Smooth muscle cell (in vitro differentiated cells): Measurements from ENCODE around the gene HSPA9. TPM values are rescaled to one million over a fixed set of nuclear protein-coding genes. Genes with fewer than 3 reads are reported as not detected.

Experiments used
- DNase-seq: peaks from one replicate; lab custom pipeline; 2025; ENCODE audit not compliant: unreplicated experiment; lab: John Stamatoyannopoulos, UW
- H2AFZ ChIP-seq: fragments of 200-600 bp; sonication (generic); 2 replicates; pipeline ENCODE4 v1.6.0; 2016; ENCODE audit warnings: antibody characterized with exemption, low read depth, mild to moderate bottlenecking
- H3F3A ChIP-seq: fragments of 200-600 bp; sonication (generic); 2 replicates; pipeline ENCODE4 v1.6.0; 2017; ENCODE audit warnings: antibody characterized with exemption, low read depth
- H3K27ac ChIP-seq: fragments of 200-600 bp; sonication (generic); 2 replicates; pipeline ENCODE4 v1.5.1; 2016; ENCODE audit warnings: low read depth, mild to moderate bottlenecking
- H3K27me3 ChIP-seq: fragments of 200-600 bp; sonication (generic); 2 replicates; pipeline ENCODE4 v1.6.1; 2016; ENCODE audit warnings: low read depth, mild to moderate bottlenecking
- H3K36me3 ChIP-seq: fragments of 200-600 bp; sonication (generic); 2 replicates; pipeline ENCODE4 v1.5.1; 2016; ENCODE audit warnings: low read depth
- H3K4me1 ChIP-seq: fragments of 200-600 bp; sonication (generic); 2 replicates; pipeline ENCODE4 v1.5.1; 2016; ENCODE audit warnings: low read depth
- H3K4me2 ChIP-seq: fragments of 200-600 bp; sonication (generic); 2 replicates; pipeline ENCODE4 v1.6.0; 2016; ENCODE audit warnings: mild to moderate bottlenecking
- H3K4me3 ChIP-seq: fragments of 200-600 bp; sonication (generic); 2 replicates; pipeline ENCODE4 v1.5.1; 2016; ENCODE audit warnings: mild to moderate bottlenecking
- H3K79me2 ChIP-seq: fragments of 200-600 bp; sonication (generic); 2 replicates; pipeline ENCODE4 v1.6.0; 2016; ENCODE audit warnings: low read depth, mild to moderate bottlenecking
- H3K9ac ChIP-seq: fragments of 200-600 bp; sonication (generic); 2 replicates; pipeline ENCODE4 v1.6.0; 2016; ENCODE audit warnings: low read depth
- H3K9me3 ChIP-seq: fragments of 200-600 bp; sonication (generic); replicated peaks from 2 replicates; pipeline ENCODE4 v1.5.1; 2016; ENCODE audit warnings: low read depth
- H4K20me1 ChIP-seq: fragments of 200-600 bp; sonication (generic); 2 replicates; pipeline ENCODE4 v1.6.0; 2016; ENCODE audit warnings: low read depth
- WGBS: methylation state at CpG from one replicate; pipeline ENCODE4 v1.1.7; 2016; ENCODE audit warnings: low lambda C conversion rate; 5-methylcytosine and 5-hydroxymethylcytosine counted together
- polyA plus RNA-seq: library from polyadenylated mRNA; unstranded; fragments of >200 nt; fragmentation: Nextera tagmentation; extraction: Ambion mirVana; gene quantifications from 2 replicates; pipeline ENCODE4 v1.2.1, GENCODE V29; 2016
- small RNA-seq: library from RNA; depleted of rRNA; stranded (forward); fragments of <200 nt; gene quantifications from one replicate; pipeline ENCODE3, GENCODE V24; 2014
- total RNA-seq: library from RNA; depleted of rRNA; stranded (reverse); fragments of >200 nt; gene quantifications from 2 replicates; pipeline ENCODE4 v1.2.3, GENCODE V29; 2014
- TF ChIP-seq, protein P1 (sequence below): fragments of 200-600 bp; sonication (generic); IDR thresholded peaks from 2 replicates; pipeline ENCODE4 v1.5.1; 2017; ENCODE audit warnings: borderline replicate concordance, mild to moderate bottlenecking, antibody characterized with exemption; ENCODE audit not compliant: insufficient read depth, poor library complexity, severe bottlenecking

HSPA9 gene
- total and polyA plus RNA-seq, 2 experiments from 2014 or later = 136 to 263 TPM

DNA sequence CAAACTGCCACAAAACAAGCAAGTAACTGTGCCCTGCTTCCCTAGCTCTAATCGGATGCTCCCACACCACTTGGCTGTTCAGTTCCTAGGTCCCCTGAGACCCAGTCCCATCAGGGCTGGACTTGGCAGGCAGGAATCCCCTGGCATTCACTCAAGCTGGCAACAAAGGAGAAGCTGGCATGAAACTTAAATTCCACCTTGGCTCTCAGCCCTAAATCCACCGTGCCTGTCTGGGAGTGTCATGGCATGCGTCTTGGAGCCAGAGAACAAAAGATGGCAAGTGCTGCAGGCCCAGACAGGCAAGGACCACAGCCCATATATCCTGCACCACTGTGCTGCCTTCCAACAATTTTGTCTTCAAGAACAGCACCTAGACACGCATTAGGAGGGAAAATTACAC is 70.4 kb downstream of the HSPA9 start:
- TF ChIP-seq, protein P1, sequence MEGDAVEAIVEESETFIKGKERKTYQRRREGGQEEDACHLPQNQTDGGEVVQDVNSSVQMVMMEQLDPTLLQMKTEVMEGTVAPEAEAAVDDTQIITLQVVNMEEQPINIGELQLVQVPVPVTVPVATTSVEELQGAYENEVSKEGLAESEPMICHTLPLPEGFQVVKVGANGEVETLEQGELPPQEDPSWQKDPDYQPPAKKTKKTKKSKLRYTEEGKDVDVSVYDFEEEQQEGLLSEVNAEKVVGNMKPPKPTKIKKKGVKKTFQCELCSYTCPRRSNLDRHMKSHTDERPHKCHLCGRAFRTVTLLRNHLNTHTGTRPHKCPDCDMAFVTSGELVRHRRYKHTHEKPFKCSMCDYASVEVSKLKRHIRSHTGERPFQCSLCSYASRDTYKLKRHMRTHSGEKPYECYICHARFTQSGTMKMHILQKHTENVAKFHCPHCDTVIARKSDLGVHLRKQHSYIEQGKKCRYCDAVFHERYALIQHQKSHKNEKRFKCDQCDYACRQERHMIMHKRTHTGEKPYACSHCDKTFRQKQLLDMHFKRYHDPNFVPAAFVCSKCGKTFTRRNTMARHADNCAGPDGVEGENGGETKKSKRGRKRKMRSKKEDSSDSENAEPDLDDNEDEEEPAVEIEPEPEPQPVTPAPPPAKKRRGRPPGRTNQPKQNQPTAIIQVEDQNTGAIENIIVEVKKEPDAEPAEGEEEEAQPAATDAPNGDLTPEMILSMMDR = no peak
- Histone ChIP-seq H3K4me3 (no peak overlapping the region), H2AFZ (no peak overlapping the region), H3K9ac (no peak overlapping the region), H3F3A (peaks cover 16% of the 10 kb centered on the region), H3K4me1 (no peaks in the 10 kb centered on the region), H3K27me3 (no peaks in the 10 kb centered on the region), H4K20me1 (no peaks in the 10 kb centered on the region), H3K9me3 (no peaks in the 10 kb centered on the region), H3K36me3 (peaks cover 7% of the 10 kb centered on the region), H3K79me2 (no peaks in the 10 kb centered on the region), H3K4me2 (no peak overlapping the region), H3K27ac (no peak overlapping the region)
- DNase-seq = no peak
- 78% methylated on average over 4 of the region's 4 CpGs for WGBS

Small RNA genes lying within 50 kb of the gene (small RNA-seq; reads per million reads assigned to genes)
- 280 reads per million, percentile 99 among the genes with 10 or more reads in this experiment for gene RF00154
- not detected for gene RF01210
- gene SNORD63 = 670 reads per million, percentile 100 among the genes with 10 or more reads in this experiment

Other genes starting within 250 kb of the HSPA9 start
- 2.6 and 4.3 TPM in 2 replicates for gene CDC25C, start 243.6 kb downstream of the HSPA9 start, total RNA-seq
- 1.7 and 3.0 TPM in 2 replicates for gene CDC25C, start 243.6 kb downstream of the HSPA9 start, polyA plus RNA-seq
- 34.8 and 48.1 TPM in 2 replicates for gene FAM53C, start 237.1 kb downstream of the HSPA9 start, total RNA-seq
- 44.5 and 45.1 TPM in 2 replicates for gene FAM53C, start 237.1 kb downstream of the HSPA9 start, polyA plus RNA-seq
- gene KDM3B, start 222.7 kb downstream of the HSPA9 start, total RNA-seq = 43.1 and 54.3 TPM in 2 replicates
- 16.5 and 17.9 TPM in 2 replicates for gene KDM3B, start 222.7 kb downstream of the HSPA9 start, polyA plus RNA-seq
- 4.0 and 4.3 TPM in 2 replicates for gene REEP2, start 136.3 kb downstream of the HSPA9 start, total RNA-seq
- gene REEP2, start 136.3 kb downstream of the HSPA9 start, polyA plus RNA-seq = 5.4 and 7.7 TPM in 2 replicates
- 205 and 250 TPM in 2 replicates for gene EGR1, start 109.9 kb downstream of the HSPA9 start, total RNA-seq
- 851 and 1,110 TPM in 2 replicates for gene EGR1, start 109.9 kb downstream of the HSPA9 start, polyA plus RNA-seq
- 98.0 and 100 TPM in 2 replicates for gene ETF1, start 32.2 kb downstream of the HSPA9 start, total RNA-seq
- 44.0 and 48.7 TPM in 2 replicates for gene ETF1, start 32.2 kb downstream of the HSPA9 start, polyA plus RNA-seq
- gene CTNNA1, start 178.0 kb upstream of the HSPA9 start, total RNA-seq = 251 and 285 TPM in 2 replicates
- gene CTNNA1, start 178.0 kb upstream of the HSPA9 start, polyA plus RNA-seq = 148 and 149 TPM in 2 replicates